GM21717 (cell line): ENCODE data around the gene OLFM2.

Experiments
- ATAC-seq: cut with Tn5 transposase; IDR thresholded peaks from one replicate; pipeline ENCODE4 v1.9.1; 2021; ENCODE audit warnings: mild to moderate bottlenecking, moderate library complexity; ENCODE audit not compliant: unreplicated experiment

OLFM2 gene

GRCh38 chr19:9910625-9911024 is 25.7 kb downstream of the OLFM2 start:
- no peak for ATAC-seq

- ATAC-seq: no peak
These were observed 27.1 kb downstream of the OLFM2 start for GRCh38 chr19:9909251-9909650.

GRCh38 chr19:9906475-9907087 is 29.7 kb downstream of the OLFM2 start:
- no peak for ATAC-seq

- no peak for ATAC-seq
These were observed 33.0 kb downstream of the OLFM2 start for GRCh38 chr19:9903336-9903735.

- ATAC-seq: no peak
These were observed 34.7 kb downstream of the OLFM2 start for GRCh38 chr19:9901642-9902041.

GRCh38 chr19:9901020-9901419 is 35.3 kb downstream of the OLFM2 start:
- no peak for ATAC-seq

- no peak for ATAC-seq
These were observed 44.5 kb downstream of the OLFM2 start for GRCh38 chr19:9891609-9892373.

- ATAC-seq: no peak
These were observed 51.2 kb downstream of the OLFM2 start for GRCh38 chr19:9885077-9885552.

GRCh38 chr19:9883764-9884163 is 52.6 kb downstream of the OLFM2 start:
- ATAC-seq: no peak

- no peak for ATAC-seq
These were observed 53.0 kb downstream of the OLFM2 start for GRCh38 chr19:9883231-9883758.

GRCh38 chr19:9881720-9882119 is 54.6 kb downstream of the OLFM2 start:
- no peak for ATAC-seq

GRCh38 chr19:9878511-9879196 is 57.7 kb downstream of the OLFM2 start:
- ATAC-seq: no peak

- no peak for ATAC-seq
These were observed 58.4 kb downstream of the OLFM2 start for GRCh38 chr19:9877780-9878510.

GRCh38 chr19:9875796-9876195 is 60.5 kb downstream of the OLFM2 start:
- ATAC-seq: no peak

- ATAC-seq: no peak
These were observed 61.2 kb downstream of the OLFM2 start for GRCh38 chr19:9875031-9875627.

GRCh38 chr19:9872618-9873242 is 63.6 kb downstream of the OLFM2 start:
- ATAC-seq: no peak

- no peak for ATAC-seq
These were observed 64.5 kb downstream of the OLFM2 start for GRCh38 chr19:9871626-9872338.

GRCh38 chr19:9868983-9869617 is 67.2 kb downstream of the OLFM2 start:
- ATAC-seq: no peak
